ENCODE measurements around the gene ACAN.

ACAN gene

DNA sequence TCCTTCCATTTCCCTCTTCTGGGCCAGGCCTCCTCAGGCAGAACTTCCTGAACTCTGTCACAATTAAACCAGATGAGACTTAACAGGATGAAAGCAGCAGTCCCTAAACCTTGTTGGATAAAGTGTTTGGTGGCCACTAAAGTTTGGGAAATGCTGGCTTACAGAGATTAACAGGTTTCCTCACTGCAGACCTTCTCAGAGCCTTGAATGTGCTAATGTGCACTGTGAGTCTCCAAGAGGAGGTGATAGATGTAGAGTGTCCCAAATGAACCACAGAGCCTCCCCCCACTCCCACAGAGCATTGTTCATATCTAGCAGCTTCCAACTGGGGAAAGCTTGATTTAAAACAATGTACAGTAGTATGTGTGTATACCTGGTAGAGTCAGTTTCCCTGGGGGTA, 49.2 kb downstream of the ACAN start:
- TF ChIP-seq, protein P1, sequence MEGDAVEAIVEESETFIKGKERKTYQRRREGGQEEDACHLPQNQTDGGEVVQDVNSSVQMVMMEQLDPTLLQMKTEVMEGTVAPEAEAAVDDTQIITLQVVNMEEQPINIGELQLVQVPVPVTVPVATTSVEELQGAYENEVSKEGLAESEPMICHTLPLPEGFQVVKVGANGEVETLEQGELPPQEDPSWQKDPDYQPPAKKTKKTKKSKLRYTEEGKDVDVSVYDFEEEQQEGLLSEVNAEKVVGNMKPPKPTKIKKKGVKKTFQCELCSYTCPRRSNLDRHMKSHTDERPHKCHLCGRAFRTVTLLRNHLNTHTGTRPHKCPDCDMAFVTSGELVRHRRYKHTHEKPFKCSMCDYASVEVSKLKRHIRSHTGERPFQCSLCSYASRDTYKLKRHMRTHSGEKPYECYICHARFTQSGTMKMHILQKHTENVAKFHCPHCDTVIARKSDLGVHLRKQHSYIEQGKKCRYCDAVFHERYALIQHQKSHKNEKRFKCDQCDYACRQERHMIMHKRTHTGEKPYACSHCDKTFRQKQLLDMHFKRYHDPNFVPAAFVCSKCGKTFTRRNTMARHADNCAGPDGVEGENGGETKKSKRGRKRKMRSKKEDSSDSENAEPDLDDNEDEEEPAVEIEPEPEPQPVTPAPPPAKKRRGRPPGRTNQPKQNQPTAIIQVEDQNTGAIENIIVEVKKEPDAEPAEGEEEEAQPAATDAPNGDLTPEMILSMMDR (IDR thresholded peaks at IDR 0.05; ENCODE audit: low read depth, low read length) = no peak
- DNase-seq (ENCODE audit: low read depth in 2 of 2) = no peak

DNA sequence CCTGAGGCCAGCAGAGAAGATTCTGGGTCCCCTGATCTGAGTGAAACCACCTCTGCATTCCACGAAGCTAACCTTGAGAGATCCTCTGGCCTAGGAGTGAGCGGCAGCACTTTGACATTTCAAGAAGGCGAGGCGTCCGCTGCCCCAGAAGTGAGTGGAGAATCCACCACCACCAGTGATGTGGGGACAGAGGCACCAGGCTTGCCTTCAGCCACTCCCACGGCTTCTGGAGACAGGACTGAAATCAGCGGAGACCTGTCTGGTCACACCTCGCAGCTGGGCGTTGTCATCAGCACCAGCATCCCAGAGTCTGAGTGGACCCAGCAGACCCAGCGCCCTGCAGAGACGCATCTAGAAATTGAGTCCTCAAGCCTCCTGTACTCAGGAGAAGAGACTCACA, 55.7 kb downstream of the ACAN start:
- TF ChIP-seq, protein P1 (IDR thresholded peaks at IDR 0.05; ENCODE audit: low read depth, low read length) = no peak
- no peak for DNase-seq (ENCODE audit: low read depth in 2 of 2)
- H3K4me3 ChIP-seq (replicated peaks in 1 of 2; ENCODE audit: low read depth in 2 of 2, low read length in 2 of 2) = no peak overlapping the region

More for the DNA sequence above, 49.2 kb downstream of the ACAN start:
- H3K4me3 ChIP-seq (replicated peaks in 1 of 2; ENCODE audit: low read depth in 2 of 2, low read length in 2 of 2) = no peak overlapping the region

DNA sequence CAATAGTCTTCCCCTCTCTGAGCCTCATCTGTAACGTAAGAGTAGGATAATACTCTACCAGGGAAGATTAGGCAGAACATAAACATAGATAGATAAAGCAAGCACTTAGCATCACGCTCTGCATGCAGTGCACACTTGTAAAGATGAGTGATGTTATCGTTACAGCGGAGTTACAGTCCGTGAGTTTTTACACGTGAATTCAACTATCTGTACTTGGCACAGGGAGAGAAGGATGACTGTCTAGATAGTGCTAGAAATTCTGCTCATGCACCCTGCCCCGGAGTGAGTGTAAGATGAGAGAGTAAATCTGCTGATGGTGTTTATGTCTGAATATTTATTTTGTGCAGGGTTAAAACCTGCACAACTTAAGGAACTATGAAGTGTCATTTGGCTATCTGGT, 56.3 kb downstream of the ACAN start:
- no peak for DNase-seq (ENCODE audit: low read depth in 2 of 2)

DNA sequence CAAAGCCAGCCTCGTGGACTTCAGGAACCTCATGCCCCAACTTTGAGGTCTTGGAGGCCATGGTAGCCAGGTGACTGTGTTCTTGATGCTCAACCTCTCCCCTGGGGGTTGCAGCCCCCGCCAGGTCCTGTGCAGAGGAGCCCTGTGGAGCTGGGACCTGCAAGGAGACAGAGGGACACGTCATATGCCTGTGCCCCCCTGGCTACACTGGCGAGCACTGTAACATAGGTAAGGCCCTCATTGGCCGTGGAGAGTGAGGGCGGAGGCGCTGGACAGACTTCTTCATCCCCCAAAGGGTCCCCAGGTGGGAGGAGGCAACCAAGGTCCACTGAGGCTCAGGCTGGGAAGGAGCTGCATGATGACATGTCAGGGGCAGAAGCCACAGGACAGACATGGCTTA, 57.0 kb downstream of the ACAN start:
- DNase-seq (ENCODE audit: low read depth in 2 of 2) = no peak
- TF ChIP-seq, protein P1 (IDR thresholded peaks at IDR 0.05; ENCODE audit: low read depth, low read length) = no peak
- H3K4me3 ChIP-seq (replicated peaks in 1 of 2; ENCODE audit: low read depth in 2 of 2, low read length in 2 of 2) = no peak overlapping the region

More for the DNA sequence above, 56.3 kb downstream of the ACAN start:
- TF ChIP-seq, protein P1 (IDR thresholded peaks at IDR 0.05; ENCODE audit: low read depth, low read length) = no peak
- no peak overlapping the region for H3K4me3 ChIP-seq (replicated peaks in 1 of 2; ENCODE audit: low read depth in 2 of 2, low read length in 2 of 2)

DNA sequence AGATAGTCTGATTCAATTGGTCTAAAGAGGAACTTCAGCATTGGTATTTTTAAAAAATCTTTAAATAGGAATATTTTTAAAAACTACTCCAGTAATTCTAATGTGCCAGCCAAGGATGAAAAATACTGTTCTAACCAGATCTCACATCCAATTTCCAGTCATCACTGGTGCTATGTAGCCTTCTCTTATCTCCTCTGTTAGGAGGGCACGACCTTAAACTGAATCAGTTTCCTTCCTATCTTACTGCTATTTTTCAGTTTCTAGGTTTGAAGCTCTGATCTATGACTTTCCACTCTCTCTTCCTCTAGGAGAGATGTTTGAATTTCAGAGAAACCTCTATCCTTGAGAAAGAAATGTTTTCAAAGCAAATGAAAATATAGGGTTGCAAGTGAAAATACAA, 60.2 kb downstream of the ACAN start:
- no peak overlapping the region for H3K4me3 ChIP-seq (replicated peaks in 1 of 2; ENCODE audit: low read depth in 2 of 2, low read length in 2 of 2)
- TF ChIP-seq, protein P1 (IDR thresholded peaks at IDR 0.05; ENCODE audit: low read depth, low read length) = no peak
- DNase-seq (ENCODE audit: low read depth in 2 of 2) = no peak

DNA sequence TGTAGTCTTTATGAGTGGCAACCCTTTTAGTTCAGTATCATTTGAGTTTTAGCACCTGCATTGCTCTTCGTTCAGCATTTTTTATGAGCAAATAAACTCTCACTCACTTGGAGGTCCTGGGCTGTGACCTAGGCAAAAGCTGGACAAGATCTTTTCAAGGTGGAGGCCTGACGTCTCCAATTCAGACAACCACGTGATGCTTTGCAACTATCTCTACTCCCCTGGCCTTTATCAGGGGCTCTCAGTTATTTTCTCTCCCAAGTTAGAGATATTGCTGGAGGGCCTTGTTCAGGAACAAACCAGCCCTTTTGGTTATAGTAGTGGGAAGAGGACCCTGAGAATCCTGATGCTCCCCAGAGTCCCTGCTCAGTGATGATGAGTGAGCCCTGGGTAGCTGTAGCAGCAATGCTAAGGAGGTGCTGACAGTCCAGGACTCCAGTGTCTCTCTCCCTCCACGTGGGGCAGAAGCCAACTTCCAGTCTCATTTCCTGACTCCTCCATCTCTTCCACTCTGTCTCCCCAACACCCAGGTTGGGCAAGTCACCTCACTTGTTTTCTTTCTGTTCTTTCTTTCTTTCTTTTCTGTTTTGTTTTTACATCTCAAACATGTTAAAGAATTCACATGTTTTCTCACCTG, 61.7 kb downstream of the ACAN start:
- TF ChIP-seq, protein P1 (IDR thresholded peaks at IDR 0.05; ENCODE audit: low read depth, low read length) = no peak
- no peak for DNase-seq (ENCODE audit: low read depth in 2 of 2)
- H3K4me3 ChIP-seq (replicated peaks in 1 of 2; ENCODE audit: low read depth in 2 of 2, low read length in 2 of 2) = no peak overlapping the region
